ENCODE measurements around the gene MRPL4. TPM values are rescaled to one million over a fixed set of nuclear protein-coding genes. Genes with fewer than 3 reads are reported as not detected.
A peak's percentile ranks its signal among the peaks of the same experiment; 100 is the strongest.

The MRPL4 gene
- total RNA-seq, 1 donor from 2014 or later = 77.0 TPM

DNA sequence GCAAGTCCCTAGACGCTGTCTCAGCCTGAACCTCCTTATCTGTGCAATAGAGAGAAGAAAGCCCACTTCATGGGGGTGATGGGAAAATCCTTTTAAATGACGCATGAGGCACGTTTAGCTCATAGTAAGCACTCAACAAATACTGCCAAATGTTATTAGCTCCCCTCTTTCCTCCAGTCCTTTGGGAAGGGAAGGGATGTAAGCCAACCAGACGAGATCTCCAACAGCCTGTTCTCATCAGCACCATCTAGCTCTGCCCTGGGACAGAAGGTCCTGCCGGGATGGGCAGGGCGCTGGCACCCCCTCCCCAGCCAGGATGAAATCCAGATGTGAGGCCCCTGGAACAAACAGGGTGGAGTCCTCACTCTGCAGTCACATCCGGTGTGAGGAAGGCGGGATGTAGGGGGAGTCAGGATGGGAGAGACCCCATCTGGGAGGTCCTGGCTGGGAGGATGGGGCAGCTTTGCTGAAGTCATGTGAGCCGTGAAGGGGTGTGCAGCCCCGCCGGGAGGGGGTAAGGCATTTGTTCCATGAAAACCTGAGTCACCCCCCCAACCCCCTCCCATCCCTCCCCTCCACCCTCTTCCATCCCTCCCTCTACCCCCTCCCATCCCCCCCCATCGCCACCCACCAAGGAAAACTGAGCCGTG is 25.5 kb upstream of the MRPL4 start:
- intact Hi-C loops (cut with micrococcal nuclease) = no loop called here
- H3K4me1 ChIP-seq = peaks cover 62% of the 10 kb centered on the region
- H3K4me3 ChIP-seq = peak overlapping the region; percentile 26
- peak overlapping the region; percentile 95 for H3K27ac ChIP-seq (replicated peaks)
- TF ChIP-seq, protein P1, sequence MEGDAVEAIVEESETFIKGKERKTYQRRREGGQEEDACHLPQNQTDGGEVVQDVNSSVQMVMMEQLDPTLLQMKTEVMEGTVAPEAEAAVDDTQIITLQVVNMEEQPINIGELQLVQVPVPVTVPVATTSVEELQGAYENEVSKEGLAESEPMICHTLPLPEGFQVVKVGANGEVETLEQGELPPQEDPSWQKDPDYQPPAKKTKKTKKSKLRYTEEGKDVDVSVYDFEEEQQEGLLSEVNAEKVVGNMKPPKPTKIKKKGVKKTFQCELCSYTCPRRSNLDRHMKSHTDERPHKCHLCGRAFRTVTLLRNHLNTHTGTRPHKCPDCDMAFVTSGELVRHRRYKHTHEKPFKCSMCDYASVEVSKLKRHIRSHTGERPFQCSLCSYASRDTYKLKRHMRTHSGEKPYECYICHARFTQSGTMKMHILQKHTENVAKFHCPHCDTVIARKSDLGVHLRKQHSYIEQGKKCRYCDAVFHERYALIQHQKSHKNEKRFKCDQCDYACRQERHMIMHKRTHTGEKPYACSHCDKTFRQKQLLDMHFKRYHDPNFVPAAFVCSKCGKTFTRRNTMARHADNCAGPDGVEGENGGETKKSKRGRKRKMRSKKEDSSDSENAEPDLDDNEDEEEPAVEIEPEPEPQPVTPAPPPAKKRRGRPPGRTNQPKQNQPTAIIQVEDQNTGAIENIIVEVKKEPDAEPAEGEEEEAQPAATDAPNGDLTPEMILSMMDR (IDR thresholded peaks at IDR 0.05; ENCODE audit: borderline replicate concordance) = no peak
- H3K27me3 ChIP-seq (ENCODE audit: low read depth) = peaks cover 16% of the 10 kb centered on the region
- H3K36me3 ChIP-seq = peaks cover 11% of the 10 kb centered on the region
- H3K9me3 ChIP-seq (replicated peaks) = no peaks in the 10 kb centered on the region
- peak; percentile 83 for DNase-seq

DNA sequence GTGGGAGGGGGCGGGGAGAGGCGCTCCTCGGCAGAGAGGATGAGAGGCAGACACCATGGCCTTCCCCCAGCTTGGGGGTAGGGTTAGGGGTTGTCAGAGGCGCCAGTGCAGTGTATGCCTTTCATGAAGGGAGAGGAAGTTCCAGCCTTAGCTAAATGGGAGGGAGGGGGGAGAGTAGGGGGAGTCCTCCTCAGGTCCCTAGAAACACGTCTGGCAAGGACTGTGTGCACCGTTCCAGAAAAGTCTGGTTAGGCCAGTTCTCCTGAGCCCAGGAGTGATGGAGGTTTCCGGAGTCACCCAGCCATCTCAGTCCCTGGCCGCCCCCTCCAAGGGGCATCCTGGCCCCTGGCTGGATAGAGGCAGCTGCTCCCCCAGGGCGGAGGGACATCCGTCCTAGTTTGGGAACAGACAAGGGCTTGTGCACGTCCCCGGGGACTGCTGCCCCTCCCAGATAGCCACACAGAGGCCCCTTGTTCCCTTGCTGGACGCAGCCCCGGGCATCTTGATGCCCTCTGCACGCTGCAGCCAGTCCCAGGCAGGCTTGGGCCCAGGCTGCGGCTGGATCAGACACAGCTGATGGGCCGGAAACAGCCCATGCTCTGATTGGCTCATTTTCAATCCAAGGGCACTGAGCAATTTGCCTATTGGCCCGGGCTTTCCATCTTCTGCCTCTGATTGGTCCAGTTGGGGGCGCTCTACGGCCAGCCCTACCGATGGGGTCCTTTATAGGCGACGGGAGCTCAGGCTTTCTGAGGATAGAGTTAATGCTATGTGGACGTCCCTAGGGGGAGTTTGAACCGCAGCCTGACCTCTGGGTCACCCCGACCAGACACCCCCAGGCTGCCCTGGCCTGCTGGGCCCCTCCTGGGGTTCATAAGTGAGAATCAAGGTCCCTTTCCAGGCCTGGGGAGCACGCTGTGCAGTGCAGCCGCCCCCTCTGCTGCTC is 24.7 kb upstream of the MRPL4 start:
- Histone ChIP-seq H3K4me1 (peaks cover 66% of the 10 kb centered on the region), H3K36me3 (peaks cover 11% of the 10 kb centered on the region), H3K27me3 (ENCODE audit: low read depth) (peaks cover 16% of the 10 kb centered on the region), H3K9me3 (replicated peaks) (no peaks in the 10 kb centered on the region), H3K27ac (replicated peaks) (peak overlapping the region; percentile 95), H3K4me3 (peak overlapping the region; percentile 26)
- intact Hi-C loops (cut with micrococcal nuclease) = no loop called here
- TF ChIP-seq, protein P1 (IDR thresholded peaks at IDR 0.05; ENCODE audit: borderline replicate concordance) = no peak
- DNase-seq = peak; percentile 56

DNA sequence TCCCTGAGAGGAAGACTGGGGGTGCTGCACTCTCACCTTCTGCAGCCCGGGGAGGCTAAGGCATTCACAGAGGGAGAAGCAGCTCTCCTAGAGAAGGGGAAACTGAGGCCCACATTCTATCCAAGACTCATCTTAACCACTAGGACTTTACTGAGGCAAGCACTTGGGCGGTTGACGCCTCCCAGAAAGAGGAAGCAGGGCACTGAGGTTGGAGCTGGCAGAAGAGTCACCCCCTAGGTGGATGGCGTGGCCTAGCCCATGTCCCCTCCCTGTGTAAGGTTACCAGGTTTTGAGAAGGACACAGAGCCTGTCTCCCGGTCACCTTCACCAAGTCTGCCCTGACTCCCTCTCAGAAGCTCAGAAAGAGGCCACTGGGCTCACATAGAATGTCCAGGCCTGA is 23.6 kb upstream of the MRPL4 start:
- Histone ChIP-seq H3K27ac (replicated peaks) (peak overlapping the region; percentile 95), H3K4me3 (peak overlapping the region; percentile 93), H3K9me3 (replicated peaks) (no peaks in the 10 kb centered on the region), H3K36me3 (peaks cover 11% of the 10 kb centered on the region), H3K4me1 (peaks cover 66% of the 10 kb centered on the region), H3K27me3 (ENCODE audit: low read depth) (peaks cover 16% of the 10 kb centered on the region)
- no peak for DNase-seq
- intact Hi-C loops (cut with micrococcal nuclease) = no loop called here
- TF ChIP-seq, protein P1 (IDR thresholded peaks at IDR 0.05; ENCODE audit: borderline replicate concordance) = no peak

DNA sequence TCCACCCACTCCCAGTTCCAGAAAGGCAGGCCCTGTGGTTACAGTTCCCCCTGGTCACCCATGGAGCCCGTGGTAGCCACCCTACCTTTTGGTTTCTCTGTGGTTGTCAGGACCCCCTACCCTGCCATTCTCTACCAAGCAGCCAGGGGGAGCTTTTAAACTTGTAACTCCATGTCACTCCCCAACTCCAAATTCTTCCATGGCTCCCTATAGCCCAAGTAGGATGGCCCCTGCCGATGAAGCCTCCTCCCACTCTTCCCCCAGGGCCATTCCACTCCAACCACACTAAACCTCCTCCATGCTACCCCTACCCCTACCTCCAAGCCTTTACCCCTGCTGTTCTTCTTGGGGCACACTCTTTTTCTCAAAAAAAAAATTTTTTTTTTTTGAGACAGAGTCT is 23.1 kb upstream of the MRPL4 start:
- Histone ChIP-seq H3K36me3 (peaks cover 7% of the 10 kb centered on the region), H3K27ac (replicated peaks) (peak overlapping the region; percentile 95), H3K4me3 (peak overlapping the region; percentile 93), H3K27me3 (ENCODE audit: low read depth) (peaks cover 16% of the 10 kb centered on the region), H3K9me3 (replicated peaks) (no peaks in the 10 kb centered on the region), H3K4me1 (peaks cover 66% of the 10 kb centered on the region)
- TF ChIP-seq, protein P1 (IDR thresholded peaks at IDR 0.05; ENCODE audit: borderline replicate concordance) = peak; percentile 68
- intact Hi-C loops (cut with micrococcal nuclease) = no loop called here
- DNase-seq = no peak

DNA sequence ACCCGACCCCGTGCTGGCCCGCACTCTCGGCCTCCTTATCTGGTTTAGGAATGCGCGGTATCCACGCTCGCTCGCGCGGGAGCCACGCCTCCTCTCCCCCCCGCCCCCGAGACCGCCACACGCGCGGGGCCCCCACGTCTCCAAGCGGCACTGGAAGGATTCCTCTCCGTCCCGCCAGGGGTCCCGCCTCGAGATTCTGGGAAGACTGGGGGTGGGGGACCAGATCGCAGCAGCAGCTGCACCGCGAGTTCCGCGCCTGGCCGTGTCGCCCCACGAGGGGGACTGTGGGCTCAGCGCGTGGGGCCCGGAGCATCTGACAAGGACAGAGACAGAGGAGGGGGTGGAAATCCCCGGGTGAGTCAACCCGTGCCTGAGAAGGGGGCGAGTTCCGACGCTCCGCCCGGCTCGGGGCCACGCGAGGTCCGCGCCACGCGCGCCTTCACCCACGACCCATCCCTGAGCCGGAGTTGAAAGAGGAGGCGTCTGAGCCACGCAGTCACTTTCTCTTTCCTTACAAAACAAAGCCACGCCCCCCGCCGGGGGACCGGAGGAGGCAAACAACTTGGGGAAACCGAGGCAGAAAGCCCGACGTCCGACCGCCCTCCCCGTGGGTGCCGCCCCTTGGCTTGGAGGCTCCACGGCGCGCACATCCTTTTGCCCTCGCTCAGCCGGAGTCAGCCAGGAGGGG is 21.7 kb upstream of the MRPL4 start:
- Histone ChIP-seq H3K4me1 (peaks cover 65% of the 10 kb centered on the region), H3K27ac (replicated peaks) (peak overlapping the region; percentile 95), H3K4me3 (peak overlapping the region; percentile 93), H3K27me3 (ENCODE audit: low read depth) (peaks cover 16% of the 10 kb centered on the region), H3K36me3 (no peaks in the 10 kb centered on the region), H3K9me3 (replicated peaks) (no peaks in the 10 kb centered on the region)
- DNase-seq = peak; percentile 55
- TF ChIP-seq, protein P1 (IDR thresholded peaks at IDR 0.05; ENCODE audit: borderline replicate concordance) = no peak
- intact Hi-C loops (cut with micrococcal nuclease) = no loop called here
